Activated CD8-positive, alpha-beta T cell treated with anti-CD3 and anti-CD28 coated beads, Interleukin-2, amount 10 ng/mL, durations not matched to agents 7 days and 5 days (primary cell): Measurements from ENCODE around the gene SCAMP4. TPM values are rescaled to one million over a fixed set of nuclear protein-coding genes. Genes with fewer than 3 reads are reported as not detected.

Experiments used
- ATAC-seq: fragments of 150-1000 bp; cut with Tn5 transposase; one replicate; pipeline ENCODE4 v1.10.0; 2021; ENCODE audit warnings: moderate library complexity
- CTCF ChIA-PET: fragments of 350-600 bp; sonication (Branson Sonifier 250); formaldehyde crosslinking; loops from one replicate; lab custom pipeline; 2021; ENCODE audit warnings: antibody characterized with exemption; lab: Charles Lee
- POLR2A ChIA-PET: fragments of 350-600 bp; sonication (Branson Sonifier 250); formaldehyde crosslinking; loops from one replicate; lab custom pipeline; 2021; ENCODE audit warnings: antibody characterized with exemption; lab: Charles Lee
- DNase-seq: peaks from one replicate; pipeline ENCODE4 v3.0.0-alpha.2; 2020
- H3K27ac Mint-ChIP-seq: one replicate; pipeline ENCODE4 v1.8.0; 2021; ENCODE audit warnings: mild to moderate bottlenecking, mixed read lengths
- H3K27me3 Mint-ChIP-seq: one replicate; pipeline ENCODE4 v1.8.0; 2021; ENCODE audit warnings: low read depth, mixed read lengths
- H3K36me3 Mint-ChIP-seq: one replicate; pipeline ENCODE4 v1.8.0; 2021; ENCODE audit warnings: low read depth, mixed read lengths
- H3K4me1 Mint-ChIP-seq: one replicate; pipeline ENCODE4 v1.8.0; 2021; ENCODE audit warnings: low read depth, mixed read lengths
- H3K4me3 Mint-ChIP-seq: one replicate; pipeline ENCODE4 v1.8.0; 2021; ENCODE audit warnings: mild to moderate bottlenecking, mixed read lengths
- H3K9me3 Mint-ChIP-seq: one replicate; pipeline ENCODE4 v1.8.0; 2022; ENCODE audit warnings: mixed read lengths; ENCODE audit not compliant: insufficient read depth
- total RNA-seq, 2 experiments: library from RNA; stranded (reverse); gene quantifications; one replicate each; pipeline ENCODE4 v1.2.3, GENCODE V29; 2021

The SCAMP4 gene
- total RNA-seq, 2 experiments from 2014 or later = 29.9 to 37.2 TPM

- peaks cover 29% of the 10 kb centered on the region for H3K4me1 Mint-ChIP-seq
- H3K27ac Mint-ChIP-seq = no peak overlapping the region
- H3K9me3 Mint-ChIP-seq = peaks cover 6% of the 10 kb centered on the region
- H3K4me3 Mint-ChIP-seq = no peak overlapping the region
- ChIA-PET POLR2A (no interaction called here), CTCF (no interaction called here)
- H3K36me3 Mint-ChIP-seq = peaks cover 19% of the 10 kb centered on the region
- H3K27me3 Mint-ChIP-seq = peaks cover 8% of the 10 kb centered on the region
- DNase-seq = no peak
- no peak for ATAC-seq
These were observed 28.0 kb downstream of the SCAMP4 start for GRCh38 chr19:1933244-1933643.

- H3K27ac Mint-ChIP-seq = no peak overlapping the region
- H3K4me3 Mint-ChIP-seq = no peak overlapping the region
- H3K9me3 Mint-ChIP-seq = peaks cover 6% of the 10 kb centered on the region
- peaks cover 19% of the 10 kb centered on the region for H3K36me3 Mint-ChIP-seq
- no peak for DNase-seq
- CTCF ChIA-PET = no interaction called here
- ATAC-seq = no peak
- H3K4me1 Mint-ChIP-seq = peaks cover 25% of the 10 kb centered on the region
- POLR2A ChIA-PET = no interaction called here
- H3K27me3 Mint-ChIP-seq = peaks cover 8% of the 10 kb centered on the region
These were observed 28.7 kb downstream of the SCAMP4 start for GRCh38 chr19:1933942-1934341.

GRCh38 chr19:1935484-1936208 lies 30.4 kb downstream of the SCAMP4 start:
- Mint-ChIP-seq H3K27me3 (peaks cover 6% of the 10 kb centered on the region), H3K36me3 (peaks cover 25% of the 10 kb centered on the region), H3K4me3 (no peak overlapping the region), H3K4me1 (peaks cover 28% of the 10 kb centered on the region), H3K9me3 (peaks cover 6% of the 10 kb centered on the region), H3K27ac (no peak overlapping the region)
- POLR2A ChIA-PET = no interaction called here
- CTCF ChIA-PET = interaction anchor here (1.3 kb wide), 1 partner anchor 10 kb away, joined by 4 read pairs; no protein-coding TSS in a partner anchor
- peak; percentile 33 for DNase-seq
- ATAC-seq = no peak

- DNase-seq (no peak), ATAC-seq (no peak)
- Mint-ChIP-seq H3K9me3 (peaks cover 5% of the 10 kb centered on the region), H3K27ac (peak overlapping the region; percentile 25), H3K4me3 (no peak overlapping the region), H3K36me3 (peaks cover 25% of the 10 kb centered on the region), H3K4me1 (peaks cover 28% of the 10 kb centered on the region), H3K27me3 (peaks cover 5% of the 10 kb centered on the region)
- POLR2A ChIA-PET = no interaction called here
- CTCF ChIA-PET = interaction anchor here (1.3 to 2.0 kb wide), 3 partner anchors 8 to 39 kb away, joined by 4 to 6 read pairs (median 4); no protein-coding TSS in a partner anchor
These were observed 31.2 kb downstream of the SCAMP4 start for GRCh38 chr19:1936430-1936829.

- no peak for ATAC-seq
- Mint-ChIP-seq H3K9me3 (no peaks in the 10 kb centered on the region), H3K4me1 (peaks cover 28% of the 10 kb centered on the region), H3K36me3 (peaks cover 22% of the 10 kb centered on the region), H3K27ac (peak overlapping the region; percentile 25), H3K4me3 (no peak overlapping the region), H3K27me3 (no peaks in the 10 kb centered on the region)
- no peak for DNase-seq
- ChIA-PET CTCF (interaction anchor here (1.4 to 2.0 kb wide), 2 partner anchors 9 to 39 kb away, joined by 4 to 6 read pairs; no protein-coding TSS in a partner anchor), POLR2A (no interaction called here)
These were observed 31.9 kb downstream of the SCAMP4 start for GRCh38 chr19:1936916-1937610.

GRCh38 chr19:1938071-1938470 lies 32.9 kb downstream of the SCAMP4 start:
- ChIA-PET POLR2A (no interaction called here), CTCF (interaction anchor here (2.0 kb wide), 1 partner anchor 10 kb away, joined by 6 read pairs; no protein-coding TSS in a partner anchor)
- Mint-ChIP-seq H3K27me3 (no peaks in the 10 kb centered on the region), H3K4me3 (no peak overlapping the region), H3K27ac (no peak overlapping the region), H3K9me3 (no peaks in the 10 kb centered on the region), H3K4me1 (peaks cover 32% of the 10 kb centered on the region), H3K36me3 (peaks cover 29% of the 10 kb centered on the region)
- no peak for ATAC-seq
- DNase-seq = no peak

- H3K4me1 Mint-ChIP-seq = peaks cover 43% of the 10 kb centered on the region
- H3K4me3 Mint-ChIP-seq = peak within 1 kb of the TSS; percentile 99
- ChIA-PET CTCF (interaction anchor here (1.0 kb wide), 1 partner anchor 77 kb away, joined by 3 read pairs; no protein-coding TSS in a partner anchor), POLR2A (interaction anchor here (0.6 to 1.4 kb wide), 4 partner anchors 26 to 412 kb away, joined by 3 to 5 read pairs (median 3); partner anchors contain the start of gene AP3D1)
- peak within 1 kb of the TSS; percentile 99 for H3K27ac Mint-ChIP-seq
- DNase-seq (no peak), ATAC-seq (peak; percentile 50)
- H3K27me3 Mint-ChIP-seq = no peaks in the 10 kb centered on the region
- H3K9me3 Mint-ChIP-seq = no peaks in the 10 kb centered on the region
- H3K36me3 Mint-ChIP-seq = peaks cover 26% of the 10 kb centered on the region
These were observed 36.2 kb downstream of the SCAMP4 start, which contains the start of gene CSNK1G2 for GRCh38 chr19:1941146-1942077. Gene CSNK1G2, plus strand, starts transcription at chr19:1941172. Its CDS starts 28,601 bp downstream, at chr19:1969773.

- no peaks in the 10 kb centered on the region for H3K9me3 Mint-ChIP-seq
- ATAC-seq (peak; percentile 54), DNase-seq (peak; percentile 84)
- POLR2A ChIA-PET = interaction anchor here (0.6 to 1.4 kb wide), 6 partner anchors 25 to 411 kb away, joined by 3 to 5 read pairs (median 3); partner anchors contain the start of gene AP3D1
- no peaks in the 10 kb centered on the region for H3K27me3 Mint-ChIP-seq
- H3K36me3 Mint-ChIP-seq = peaks cover 23% of the 10 kb centered on the region
- peaks cover 39% of the 10 kb centered on the region for H3K4me1 Mint-ChIP-seq
- CTCF ChIA-PET = interaction anchor here (0.6 to 1.5 kb wide), 4 partner anchors 45 to 128 kb away, joined by 3 to 5 read pairs (median 3); no protein-coding TSS in a partner anchor
- H3K4me3 Mint-ChIP-seq = peak overlapping the region; percentile 99
- H3K27ac Mint-ChIP-seq = peak overlapping the region; percentile 96
These were observed 37.1 kb downstream of the SCAMP4 start for GRCh38 chr19:1942078-1942933.

GRCh38 chr19:1942934-1943555 lies 37.8 kb downstream of the SCAMP4 start:
- no peaks in the 10 kb centered on the region for H3K9me3 Mint-ChIP-seq
- H3K4me3 Mint-ChIP-seq = peak overlapping the region; percentile 99
- peaks cover 34% of the 10 kb centered on the region for H3K4me1 Mint-ChIP-seq
- H3K36me3 Mint-ChIP-seq = peaks cover 23% of the 10 kb centered on the region
- ChIA-PET CTCF (interaction anchor here (0.6 to 1.5 kb wide), 3 partner anchors 46 to 127 kb away, joined by 3 to 5 read pairs (median 3); no protein-coding TSS in a partner anchor), POLR2A (interaction anchor here (0.7 to 1.4 kb wide), 4 partner anchors 46 to 209 kb away, joined by 3 to 5 read pairs (median 4); partner anchors contain the start of gene AP3D1)
- no peaks in the 10 kb centered on the region for H3K27me3 Mint-ChIP-seq
- DNase-seq (no peak), ATAC-seq (peak; percentile 1)
- peak overlapping the region; percentile 96 for H3K27ac Mint-ChIP-seq

- Mint-ChIP-seq H3K27ac (peak overlapping the region; percentile 96), H3K9me3 (no peaks in the 10 kb centered on the region), H3K4me3 (peak overlapping the region; percentile 99), H3K27me3 (no peaks in the 10 kb centered on the region), H3K4me1 (peaks cover 34% of the 10 kb centered on the region), H3K36me3 (peaks cover 25% of the 10 kb centered on the region)
- CTCF ChIA-PET = interaction anchor here (1.0 to 1.5 kb wide), 2 partner anchors 46 to 126 kb away, joined by 3 to 5 read pairs; no protein-coding TSS in a partner anchor
- no peak for ATAC-seq
- POLR2A ChIA-PET = interaction anchor here (0.7 kb wide), 2 partner anchors 69 to 100 kb away, joined by 3 to 5 read pairs; no protein-coding TSS in a partner anchor
- no peak for DNase-seq
These were observed 38.5 kb downstream of the SCAMP4 start for GRCh38 chr19:1943661-1944087.
